K562 (cell line): ENCODE data around the gene FAF2. TPM values are rescaled to one million over a fixed set of nuclear protein-coding genes. Genes with fewer than 3 reads are reported as not detected.
A peak's percentile ranks its signal among the peaks of the same experiment; 100 is the strongest.

ENCODE experiments used
- ATAC-seq: fragments of 200-7000 bp; cut with Tn5 transposase; 3 replicates; pipeline ENCODE4 v1.9.1; 2020; ENCODE audit warnings: moderate library complexity
- BruUV-seq: library from RNA; stranded (reverse); fragments of 400-500 nt; replicated peaks from 2 replicates; lab custom pipeline; 2021; lab: Mats Ljungman, UMichigan
- CTCF ChIA-PET: fragments of 300-600 bp; formaldehyde crosslinking; extraction: SDS; loops from one replicate; lab custom pipeline; 2021; ENCODE audit warnings: low intra/inter-chr PET ratio; lab: Yijun Ruan, JAX
- POLR2A ChIA-PET: fragments of 300-600, 350-650 bp; sonication (Branson Sonifier 250); formaldehyde crosslinking; extraction: SDS; loops from one replicate; lab custom pipeline; 2021; ENCODE audit warnings: antibody characterized with exemption, inconsistent platforms; lab: Yijun Ruan, JAX
- DNase-seq, 4 experiments: peaks; one replicate each; pipeline versions ENCODE4 v3.0.0 to v3.0.0-alpha.2; 2011 to 2018; ENCODE audit warnings: low spot score in 3 of 4, mixed read lengths in 3 of 4; ENCODE audit errors: extremely low read depth in 1 of 4
- FAIRE-seq: peaks from 2 replicates; lab custom pipeline; 2011; peaks lifted over from hg19 to GRCh38; lab: Jason Lieb, UNC
- H2AFZ ChIP-seq: 2 replicates; pipeline ENCODE4 v1.6.0; 2011; ENCODE audit warnings: low read depth, low read length, control low read depth, inconsistent platforms
- H3K27ac ChIP-seq: fragments of 200-600 bp; 3 replicates; pipeline ENCODE4 v1.8.0; 2011; ENCODE audit warnings: low read depth, mild to moderate bottlenecking, control low read depth, inconsistent platforms, low read length, moderate library complexity, mixed read lengths; ENCODE audit errors: extremely low read depth
- H3K27me3 ChIP-seq, 2 experiments: fragments of 300-600 bp in 1 of 2; 2 replicates in 1 of 2; 3 replicates in 1 of 2; pipeline versions ENCODE4 v1.6.0 to v1.8.0; 2011; ENCODE audit warnings: inconsistent platforms in 2 of 2, low read length in 2 of 2, mild to moderate bottlenecking in 1 of 2, mixed read lengths in 1 of 2, moderate library complexity in 1 of 2; ENCODE audit not compliant: control insufficient read depth in 2 of 2, insufficient read depth in 2 of 2
- H3K36me3 ChIP-seq: fragments of 300-600 bp; 3 replicates; pipeline ENCODE4 v1.8.0; 2011; ENCODE audit warnings: mild to moderate bottlenecking, low read length, inconsistent platforms; ENCODE audit not compliant: control insufficient read depth, insufficient read depth
- H3K4me1 ChIP-seq, 2 experiments: fragments of 200-600 bp in 1 of 2; replicated peaks in 1 of 2; 2 replicates in 1 of 2; 3 replicates in 1 of 2; pipeline versions ENCODE4 v1.5.1 to v1.8.0; 2011; ENCODE audit warnings: inconsistent platforms in 2 of 2, low read length in 2 of 2, mild to moderate bottlenecking in 1 of 2, mixed read lengths in 1 of 2, moderate library complexity in 1 of 2; ENCODE audit not compliant: control insufficient read depth in 2 of 2, insufficient read depth in 2 of 2
- H3K4me2 ChIP-seq: 2 replicates; pipeline ENCODE4 v1.6.1; 2011; ENCODE audit warnings: low read length, control low read depth, inconsistent platforms, mixed read lengths; ENCODE audit not compliant: insufficient read depth
- H3K4me3 ChIP-seq: fragments of 200-600 bp; sonication (generic), shearing (Covaris generic); 2 replicates; pipeline ENCODE4 v1.5.1; 2016; ENCODE audit warnings: control low read depth, inconsistent platforms
- H3K79me2 ChIP-seq: fragments of 200-600 bp; 3 replicates; pipeline ENCODE4 v1.8.0; 2011; ENCODE audit warnings: low read length, inconsistent platforms; ENCODE audit not compliant: control insufficient read depth, insufficient read depth
- H3K9ac ChIP-seq, 2 experiments: 2 replicates each; pipeline versions ENCODE4 v1.6.0 to v1.6.1; 2011; ENCODE audit warnings: low read depth in 2 of 2, low read length in 2 of 2, control low read depth in 1 of 2, inconsistent platforms in 1 of 2, mild to moderate bottlenecking in 1 of 2, mixed read lengths in 1 of 2; ENCODE audit not compliant: insufficient read depth in 1 of 2
- H3K9me1 ChIP-seq: one replicate; pipeline ENCODE4 v1.6.0; 2011; ENCODE audit warnings: inconsistent platforms, mild to moderate bottlenecking, low read length, moderate library complexity; ENCODE audit not compliant: control insufficient read depth, insufficient read depth
- H3K9me3 ChIP-seq: replicated peaks from 2 replicates; pipeline ENCODE4 v1.5.1; 2011; ENCODE audit warnings: low read depth, low read length, inconsistent platforms; ENCODE audit not compliant: control insufficient read depth, insufficient read depth
- H4K20me1 ChIP-seq: replicated peaks from 2 replicates; pipeline ENCODE4 v1.6.1; 2011; ENCODE audit warnings: low read length, inconsistent platforms, mixed read lengths; ENCODE audit not compliant: control insufficient read depth, insufficient read depth
- CCNT2 ChIP-seq: IDR thresholded peaks from 2 replicates; pipeline ENCODE4 v1.6.1; 2011; ENCODE audit warnings: borderline replicate concordance, low read depth, mild to moderate bottlenecking, moderate library complexity, mixed read lengths, low read length; ENCODE audit not compliant: insufficient read length; ENCODE audit errors: extremely low read depth
- COPS2 ChIP-seq: fragments of 450-650 bp; conservative IDR thresholded peaks from 2 replicates; pipeline ENCODE4 v1.6.1; 2016; ENCODE audit warnings: mild to moderate bottlenecking, moderate library complexity
- HNRNPLL ChIP-seq: fragments of 200-400 bp; formaldehyde crosslinking; IDR thresholded peaks from 2 replicates; pipeline ENCODE4 v1.6.1; 2017; ENCODE audit warnings: low read length, low read depth, mild to moderate bottlenecking; ENCODE audit not compliant: poor library complexity, severe bottlenecking
- ILK ChIP-seq: fragments of 450-650 bp; IDR thresholded peaks from 2 replicates; pipeline ENCODE4 v1.6.1; 2016; ENCODE audit warnings: missing genetic modification characterization, low read depth, mild to moderate bottlenecking, missing compliant biosample characterization, moderate library complexity, borderline replicate concordance
- LARP7 ChIP-seq: fragments of 450-650 bp; IDR thresholded peaks from 2 replicates; pipeline ENCODE4 v1.6.1; 2016
- POLR2G ChIP-seq: fragments of 200-400 bp; formaldehyde crosslinking; IDR thresholded peaks from 2 replicates; pipeline ENCODE4 v1.6.1; 2017; ENCODE audit warnings: low read depth, mild to moderate bottlenecking, antibody characterized with exemption, low read length, moderate library complexity
- RBM22 ChIP-seq: fragments of 200-400 bp; formaldehyde crosslinking; IDR thresholded peaks from 2 replicates; pipeline ENCODE4 v1.6.1; 2018; ENCODE audit warnings: low read length, low read depth; ENCODE audit not compliant: poor library complexity, severe bottlenecking
- SLC30A9 ChIP-seq: fragments of 250-450 bp; sonication (Bioruptor Pico); IDR thresholded peaks from 2 replicates; pipeline ENCODE4 v1.8.0; 2022; ENCODE audit warnings: mild to moderate bottlenecking, moderate library complexity
- SRSF7 ChIP-seq: fragments of 200-400 bp; formaldehyde crosslinking; optimal IDR thresholded peaks from 2 replicates; pipeline ENCODE3; 2017; ENCODE audit warnings: mild to moderate bottlenecking, low read depth, low read length
- SRSF9 ChIP-seq: fragments of 200-400 bp; formaldehyde crosslinking; IDR thresholded peaks from 2 replicates; pipeline ENCODE4 v1.6.1; 2017; ENCODE audit warnings: low read depth, low read length, borderline replicate concordance
- XRCC3 ChIP-seq: fragments of 450-650 bp; IDR thresholded peaks from 2 replicates; pipeline ENCODE4 v1.6.1; 2017; ENCODE audit warnings: mild to moderate bottlenecking, moderate library complexity
- ZNF561 ChIP-seq: fragments of 450-650 bp; formaldehyde crosslinking; conservative IDR thresholded peaks from 2 replicates; pipeline ENCODE4 v1.4.0; 2020; ENCODE audit warnings: mild to moderate bottlenecking, moderate library complexity
- ZNF785 ChIP-seq: fragments of 250-450 bp; sonication (Bioruptor Pico); IDR thresholded peaks from 2 replicates; pipeline ENCODE4 v1.4.0; 2020; ENCODE audit warnings: mild to moderate bottlenecking
- ZSCAN29 ChIP-seq: fragments of 450-650 bp; IDR thresholded peaks from 2 replicates; pipeline ENCODE4 v1.6.1; 2017
- WGBS: fragments of 100-300 bp; shearing (Covaris generic); methylation state at CpG from one replicate; pipeline ENCODE4 v1.1.6; 2016; ENCODE audit warnings: low coverage, mixed read lengths; ENCODE audit not compliant: insufficient coverage; ENCODE audit errors: missing lambda C conversion rate; 5-methylcytosine and 5-hydroxymethylcytosine counted together
- in situ Hi-C: fragments of 300-500 bp; cut with MboI; formaldehyde crosslinking; loops from 4 replicates; pipeline ENCODE4 v1.15.0; 2018; ENCODE audit warnings: inconsistent platforms, mixed read lengths
- intact Hi-C: fragments of 100-400 bp; cut with micrococcal nuclease; formaldehyde crosslinking; loops from 2 replicates; pipeline ENCODE4 v1.14.2; 2022
- polyA plus RNA-seq, 8 experiments: library from polyadenylated mRNA; depleted of rRNA in 4 of 8; stranded (reverse) in 5 of 8; unstranded in 3 of 8; fragments of >200 nt; fragmentation: Nextera tagmentation in 2 of 8; fragmentation: Illumina TruSeq in 1 of 8; extraction: Ambion mirVana in 2 of 8; extraction: Trizol in 1 of 8; gene quantifications; 2 replicates each; pipeline versions ENCODE4 v1.2.1 to v1.2.3, GENCODE V29; 2011 to 2014; ENCODE audit warnings: inconsistent platforms in 1 of 8, missing spikeins in 1 of 8
- total RNA-seq, 7 experiments: library from RNA; depleted of rRNA in 6 of 7; stranded (reverse); fragments of >200 nt in 6 of 7; fragmentation: Illumina TruSeq in 2 of 7; extraction: Trizol in 2 of 7; gene quantifications; 2 replicates each; pipeline versions ENCODE4 v1.2.1 to v1.2.3, GENCODE V29; 2011 to 2021; ENCODE audit warnings: low replicate concordance in 1 of 7
- TF ChIP-seq, protein P1 (sequence below), 3 experiments: fragments of 200-800 bp in 1 of 3; sonication (Bioruptor generic) in 1 of 3; sonication (generic) in 1 of 3; formaldehyde crosslinking in 1 of 3; IDR thresholded peaks; 2 replicates each; pipeline versions ENCODE4 v1.6.1 to v1.8.0; 2016 to 2022; ENCODE audit warnings: mild to moderate bottlenecking in 2 of 3, missing compliant biosample characterization in 2 of 3, missing genetic modification characterization in 2 of 3, missing genetic modification reagents in 1 of 3
- TF ChIP-seq, protein P2 (sequence below): fragments of 250-450 bp; sonication (Bioruptor Pico); IDR thresholded peaks from 2 replicates; pipeline ENCODE4 v1.5.0; 2020; ENCODE audit warnings: mild to moderate bottlenecking, borderline replicate concordance
- TF ChIP-seq, protein P3 (sequence below): sonication (generic); IDR thresholded peaks from 2 replicates; pipeline ENCODE4 v1.6.1; 2016

The FAF2 gene
- total and polyA plus RNA-seq, 9 of the 15 experiments (the other 6 are each of a cell fraction or from before 2014, with no cell fraction given) = 25.0 to 44.6 (median 36.1) TPM

DNA sequence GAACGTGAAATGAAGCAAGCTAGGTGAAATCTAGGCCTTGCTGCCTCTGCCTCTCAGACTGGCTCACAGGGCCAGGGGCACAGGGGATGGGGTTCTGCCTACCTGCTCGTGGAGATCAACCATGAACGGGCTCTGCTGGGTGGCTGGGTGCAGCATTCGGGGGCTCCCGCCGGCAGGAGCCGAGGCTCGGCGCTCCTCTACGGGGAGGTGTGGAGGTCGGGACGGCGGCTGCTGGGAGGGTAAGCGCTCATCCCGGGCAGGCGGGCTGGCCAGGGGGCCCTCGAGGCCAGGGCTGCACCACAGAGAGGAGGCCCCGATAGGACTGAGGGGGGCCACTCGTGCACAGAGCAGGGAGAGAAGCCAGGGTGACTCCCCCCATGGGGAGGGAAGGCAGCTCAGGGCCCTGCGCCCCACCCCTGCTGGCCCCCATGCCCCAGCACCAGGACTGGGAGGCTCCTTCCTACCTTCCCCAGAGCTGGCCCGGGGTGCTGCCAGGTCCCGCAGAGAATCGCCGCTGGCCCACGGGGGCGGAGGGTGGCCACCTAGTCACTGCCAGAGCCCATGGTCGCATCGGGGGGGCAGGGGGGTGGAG lies 83.8 kb downstream of the FAF2 start (continued):
- TF ChIP-seq ZNF785 (CRISPR knock-in tag) = no peak
- TF ChIP-seq LARP7 = no peak
- TF ChIP-seq, protein P1, sequence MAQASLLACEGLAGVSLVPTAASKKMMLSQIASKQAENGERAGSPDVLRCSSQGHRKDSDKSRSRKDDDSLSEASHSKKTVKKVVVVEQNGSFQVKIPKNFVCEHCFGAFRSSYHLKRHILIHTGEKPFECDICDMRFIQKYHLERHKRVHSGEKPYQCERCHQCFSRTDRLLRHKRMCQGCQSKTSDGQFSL (CRISPR knock-in tag; IDR thresholded peaks at IDR 0.05) = peak; percentile 50; the same call in 1 of the 2 replicates
- TF ChIP-seq, protein P1 (tag; IDR thresholded peaks at IDR 0.05) = no peak
- TF ChIP-seq ILK (tag) = no peak
- TF ChIP-seq ZNF561 = no peak
- TF ChIP-seq SRSF9 = no peak
- no peak for TF ChIP-seq RBM22
- no peak for TF ChIP-seq CCNT2
- TF ChIP-seq ZSCAN29 = no peak

DNA sequence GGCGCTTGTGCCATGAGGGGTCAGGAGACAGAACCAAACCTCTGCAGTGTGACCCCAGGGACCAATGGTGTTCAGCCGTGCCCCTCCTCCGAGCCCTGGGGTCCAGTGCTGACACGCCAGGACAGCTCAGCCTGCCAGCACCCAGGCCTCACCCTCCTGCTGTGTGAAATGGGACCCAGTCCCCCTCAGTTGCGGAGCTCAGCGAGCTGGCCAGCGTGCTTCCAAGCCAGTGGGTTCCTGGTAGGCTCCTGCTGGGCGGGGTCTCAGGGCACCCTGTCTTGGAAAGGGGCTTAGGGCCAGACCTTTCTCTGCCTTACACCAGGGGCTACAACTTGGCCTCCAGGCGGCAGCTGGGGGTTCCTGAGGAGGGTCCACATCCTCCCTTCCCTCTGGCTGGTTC lies 84.6 kb downstream of the FAF2 start:
- intact Hi-C loops = no loop called here
- TF ChIP-seq, protein P2, sequence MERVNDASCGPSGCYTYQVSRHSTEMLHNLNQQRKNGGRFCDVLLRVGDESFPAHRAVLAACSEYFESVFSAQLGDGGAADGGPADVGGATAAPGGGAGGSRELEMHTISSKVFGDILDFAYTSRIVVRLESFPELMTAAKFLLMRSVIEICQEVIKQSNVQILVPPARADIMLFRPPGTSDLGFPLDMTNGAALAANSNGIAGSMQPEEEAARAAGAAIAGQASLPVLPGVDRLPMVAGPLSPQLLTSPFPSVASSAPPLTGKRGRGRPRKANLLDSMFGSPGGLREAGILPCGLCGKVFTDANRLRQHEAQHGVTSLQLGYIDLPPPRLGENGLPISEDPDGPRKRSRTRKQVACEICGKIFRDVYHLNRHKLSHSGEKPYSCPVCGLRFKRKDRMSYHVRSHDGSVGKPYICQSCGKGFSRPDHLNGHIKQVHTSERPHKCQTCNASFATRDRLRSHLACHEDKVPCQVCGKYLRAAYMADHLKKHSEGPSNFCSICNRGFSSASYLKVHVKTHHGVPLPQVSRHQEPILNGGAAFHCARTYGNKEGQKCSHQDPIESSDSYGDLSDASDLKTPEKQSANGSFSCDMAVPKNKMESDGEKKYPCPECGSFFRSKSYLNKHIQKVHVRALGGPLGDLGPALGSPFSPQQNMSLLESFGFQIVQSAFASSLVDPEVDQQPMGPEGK = no peak
- TF ChIP-seq COPS2 (no peak), XRCC3 (no peak), HNRNPLL (no peak), POLR2G (peak; percentile 50), SRSF7 (no peak), SLC30A9 (CRISPR knock-in tag) (no peak)
- TF ChIP-seq, protein P3, sequence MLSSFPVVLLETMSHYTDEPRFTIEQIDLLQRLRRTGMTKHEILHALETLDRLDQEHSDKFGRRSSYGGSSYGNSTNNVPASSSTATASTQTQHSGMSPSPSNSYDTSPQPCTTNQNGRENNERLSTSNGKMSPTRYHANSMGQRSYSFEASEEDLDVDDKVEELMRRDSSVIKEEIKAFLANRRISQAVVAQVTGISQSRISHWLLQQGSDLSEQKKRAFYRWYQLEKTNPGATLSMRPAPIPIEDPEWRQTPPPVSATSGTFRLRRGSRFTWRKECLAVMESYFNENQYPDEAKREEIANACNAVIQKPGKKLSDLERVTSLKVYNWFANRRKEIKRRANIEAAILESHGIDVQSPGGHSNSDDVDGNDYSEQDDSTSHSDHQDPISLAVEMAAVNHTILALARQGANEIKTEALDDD = no peak

More for the DNA sequence above, 84.6 kb downstream of the FAF2 start:
- no TSS peak for BruUV-seq
- Histone ChIP-seq H3K4me2 (no peak overlapping the region), H4K20me1 (peaks cover 26% of the 10 kb centered on the region; the same call in 1 of the 2 replicates), H3K4me3 (no peak overlapping the region), H3K9me3 (no peaks in the 10 kb centered on the region), H3K27me3 (no peaks in the 10 kb centered on the region), H3K36me3 (peaks cover 71% of the 10 kb centered on the region; the same call in 2 of the 3 replicates), H3K9ac (peak overlapping the region in 1 of 2 experiments; percentile 87; a peak in 2 of 4 replicates), H2AFZ (no peak overlapping the region), H3K27ac (no peak overlapping the region), H3K79me2 (peaks cover 43% of the 10 kb centered on the region), H3K9me1 (peaks cover 4% of the 10 kb centered on the region), H3K4me1 (peaks cover 27 to 63% of the 10 kb centered on the region in 2 experiments)
- WGBS = 98% methylated on average over 5 of the region's 9 CpGs
- FAIRE-seq = no peak
- CTCF ChIA-PET = no interaction called here
- no peak for DNase-seq
- POLR2A ChIA-PET = interaction anchor here (1.3 kb wide), 1 partner anchor 19 kb away, joined by 6 read pairs; no protein-coding TSS in a partner anchor
- in situ Hi-C loops = no loop called here
- no peak for ATAC-seq
